ENCODE measurements around the gene ACKR3. TPM values are rescaled to one million over a fixed set of nuclear protein-coding genes. Genes with fewer than 3 reads are reported as not detected.

Gene ACKR3
- polyA plus RNA-seq, 1 donor from 2014 or later: 1.7 TPM

GRCh38 chr2:236574424-236575145 lies 5.0 kb downstream of the ACKR3 start:
- H2AFZ ChIP-seq (ENCODE audit: low read depth, low read length): no peak overlapping the region
- no peak overlapping the region for H3K4me2 ChIP-seq (ENCODE audit: low read length)
- H3K9ac ChIP-seq (ENCODE audit: low read length): no peak overlapping the region
- TF ChIP-seq RAD21 (conservative IDR thresholded peaks at IDR 0.05) (no peak), EP300 (conservative IDR thresholded peaks at IDR 0.05; ENCODE audit: poor library complexity, severe bottlenecking) (no peak)
- TF ChIP-seq, protein P1, sequence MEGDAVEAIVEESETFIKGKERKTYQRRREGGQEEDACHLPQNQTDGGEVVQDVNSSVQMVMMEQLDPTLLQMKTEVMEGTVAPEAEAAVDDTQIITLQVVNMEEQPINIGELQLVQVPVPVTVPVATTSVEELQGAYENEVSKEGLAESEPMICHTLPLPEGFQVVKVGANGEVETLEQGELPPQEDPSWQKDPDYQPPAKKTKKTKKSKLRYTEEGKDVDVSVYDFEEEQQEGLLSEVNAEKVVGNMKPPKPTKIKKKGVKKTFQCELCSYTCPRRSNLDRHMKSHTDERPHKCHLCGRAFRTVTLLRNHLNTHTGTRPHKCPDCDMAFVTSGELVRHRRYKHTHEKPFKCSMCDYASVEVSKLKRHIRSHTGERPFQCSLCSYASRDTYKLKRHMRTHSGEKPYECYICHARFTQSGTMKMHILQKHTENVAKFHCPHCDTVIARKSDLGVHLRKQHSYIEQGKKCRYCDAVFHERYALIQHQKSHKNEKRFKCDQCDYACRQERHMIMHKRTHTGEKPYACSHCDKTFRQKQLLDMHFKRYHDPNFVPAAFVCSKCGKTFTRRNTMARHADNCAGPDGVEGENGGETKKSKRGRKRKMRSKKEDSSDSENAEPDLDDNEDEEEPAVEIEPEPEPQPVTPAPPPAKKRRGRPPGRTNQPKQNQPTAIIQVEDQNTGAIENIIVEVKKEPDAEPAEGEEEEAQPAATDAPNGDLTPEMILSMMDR (IDR thresholded peaks at IDR 0.05; ENCODE audit: poor library complexity, severe bottlenecking): no peak
- no peaks in the 10 kb centered on the region for H3K9me3 ChIP-seq (ENCODE audit: low read length)
- H3F3A ChIP-seq (ENCODE audit: insufficient read depth, low read length, poor library complexity, severe bottlenecking): no peaks in the 10 kb centered on the region
- peaks cover 65% of the 10 kb centered on the region for H3K79me2 ChIP-seq (replicated peaks; ENCODE audit: insufficient read depth, low read length)
- H4K20me1 ChIP-seq (ENCODE audit: insufficient read depth): no peaks in the 10 kb centered on the region
- no peaks in the 10 kb centered on the region for H3K27me3 ChIP-seq (ENCODE audit: insufficient read depth, low read depth, low read length)
- H3K36me3 ChIP-seq (ENCODE audit: insufficient read depth, low read length): no peaks in the 10 kb centered on the region
- no peaks in the 10 kb centered on the region for H3K9me2 ChIP-seq (ENCODE audit: insufficient read depth, low read length)
- H3K4me3 ChIP-seq (ENCODE audit: low read length): no peak overlapping the region
- no peak overlapping the region for H3K27ac ChIP-seq (ENCODE audit: low read length)

GRCh38 chr2:236575510-236575909 lies 5.9 kb downstream of the ACKR3 start:
- no peaks in the 10 kb centered on the region for H3K9me3 ChIP-seq (ENCODE audit: low read length)
- H3K4me2 ChIP-seq (ENCODE audit: low read length): no peak overlapping the region
- TF ChIP-seq, protein P1 (IDR thresholded peaks at IDR 0.05; ENCODE audit: poor library complexity, severe bottlenecking): no peak
- TF ChIP-seq SMC3 (conservative IDR thresholded peaks at IDR 0.05; ENCODE audit: poor library complexity): no peak
- TF ChIP-seq TAF1 (IDR thresholded peaks at IDR 0.05; ENCODE audit: low read depth): no peak
- TF ChIP-seq REST (IDR thresholded peaks at IDR 0.05; ENCODE audit: borderline replicate concordance): no peak
- no peak for TF ChIP-seq POLR2AphosphoS5 (IDR thresholded peaks at IDR 0.05)
- no peak for TF ChIP-seq EZH2 (IDR thresholded peaks at IDR 0.05; ENCODE audit: borderline replicate concordance, insufficient read depth, low read length, poor library complexity, severe bottlenecking)
- no peak for TF ChIP-seq EP300 (conservative IDR thresholded peaks at IDR 0.05; ENCODE audit: poor library complexity, severe bottlenecking)
- TF ChIP-seq MXI1 (conservative IDR thresholded peaks at IDR 0.05; ENCODE audit: poor library complexity, severe bottlenecking): no peak
- TF ChIP-seq RAD21 (conservative IDR thresholded peaks at IDR 0.05): no peak
- H3K36me3 ChIP-seq (ENCODE audit: insufficient read depth, low read length): no peaks in the 10 kb centered on the region
- H2AFZ ChIP-seq (ENCODE audit: low read depth, low read length): no peak overlapping the region
- H3K27me3 ChIP-seq (ENCODE audit: insufficient read depth, low read depth, low read length): no peaks in the 10 kb centered on the region
- no peaks in the 10 kb centered on the region for H4K20me1 ChIP-seq (ENCODE audit: insufficient read depth)
- no peak overlapping the region for H3K9ac ChIP-seq (ENCODE audit: low read length)
- H3K9me2 ChIP-seq (ENCODE audit: insufficient read depth, low read length): no peaks in the 10 kb centered on the region
- no peak overlapping the region for H3K4me3 ChIP-seq (ENCODE audit: low read length)
- no peaks in the 10 kb centered on the region for H3F3A ChIP-seq (ENCODE audit: insufficient read depth, low read length, poor library complexity, severe bottlenecking)
- H3K27ac ChIP-seq (ENCODE audit: low read length): no peak overlapping the region
- peaks cover 61% of the 10 kb centered on the region for H3K79me2 ChIP-seq (replicated peaks; ENCODE audit: insufficient read depth, low read length)
